HepG2 (cell line): ENCODE results near the gene GSK3A. TPM values are rescaled to one million over a fixed set of nuclear protein-coding genes. Genes with fewer than 3 reads are reported as not detected.
A peak's percentile ranks its signal among the peaks of the same experiment; 100 is the strongest.

Source experiments
- DMAP1 ChIP-seq: IDR thresholded peaks from 2 replicates; pipeline ENCODE4 v1.6.1; 2016
- FOSL1 ChIP-seq: sonication (generic); formaldehyde crosslinking; IDR thresholded peaks from 2 replicates; pipeline ENCODE4 v1.9.0; 2021; ENCODE audit warnings: missing genetic modification reagents, borderline replicate concordance
- FOXA3 ChIP-seq: IDR thresholded peaks from 2 replicates; pipeline ENCODE4 v1.6.1; 2016; ENCODE audit warnings: missing genetic modification reagents, missing compliant biosample characterization
- GFI1 ChIP-seq: sonication (generic); formaldehyde crosslinking; IDR thresholded peaks from 2 replicates; pipeline ENCODE4 v1.5.0; 2020; ENCODE audit warnings: missing genetic modification reagents, mild to moderate bottlenecking, borderline replicate concordance
- GZF1 ChIP-seq: sonication (generic); formaldehyde crosslinking; IDR thresholded peaks from 2 replicates; pipeline ENCODE4 v1.5.1; 2020; ENCODE audit warnings: mild to moderate bottlenecking, missing genetic modification reagents
- HOXD1 ChIP-seq: sonication (generic); formaldehyde crosslinking; IDR thresholded peaks from 2 replicates; pipeline ENCODE4 v1.5.0; 2020; ENCODE audit warnings: missing genetic modification reagents
- MED1 ChIP-seq: sonication (generic); formaldehyde crosslinking; IDR thresholded peaks from 2 replicates; pipeline ENCODE4 v1.4.0; 2020; ENCODE audit warnings: missing genetic modification reagents
- PPARG ChIP-seq: conservative IDR thresholded peaks from 2 replicates; pipeline ENCODE4 v1.6.1; 2016; ENCODE audit warnings: missing biosample characterization, missing genetic modification reagents
- RFXAP ChIP-seq: sonication (generic); formaldehyde crosslinking; IDR thresholded peaks from 2 replicates; pipeline ENCODE4 v1.4.0; 2020; ENCODE audit warnings: missing genetic modification reagents, borderline replicate concordance
- SCMH1 ChIP-seq: sonication (generic); formaldehyde crosslinking; IDR thresholded peaks from 2 replicates; pipeline ENCODE4 v1.9.0; 2021; ENCODE audit warnings: missing genetic modification reagents, mild to moderate bottlenecking, borderline replicate concordance
- ZFAT ChIP-seq: sonication (generic); formaldehyde crosslinking; conservative IDR thresholded peaks from 2 replicates; pipeline ENCODE4 v1.8.1; 2023; ENCODE audit warnings: missing genetic modification reagents, inconsistent platforms
- ZFP37 ChIP-seq: sonication (generic); formaldehyde crosslinking; IDR thresholded peaks from 2 replicates; pipeline ENCODE4 v1.4.0; 2020; ENCODE audit warnings: missing genetic modification reagents, borderline replicate concordance
- ZFYVE20 ChIP-seq: sonication (generic); formaldehyde crosslinking; IDR thresholded peaks from 2 replicates; pipeline ENCODE4 v1.8.0; 2023; ENCODE audit warnings: low read depth, mild to moderate bottlenecking, moderate library complexity, missing genetic modification reagents, borderline replicate concordance
- ZIK1 ChIP-seq: sonication (generic); formaldehyde crosslinking; IDR thresholded peaks from 2 replicates; pipeline ENCODE4 v1.5.0; 2020; ENCODE audit warnings: mild to moderate bottlenecking, low read depth, missing genetic modification reagents, borderline replicate concordance
- ZMYM3 ChIP-seq: sonication (generic); formaldehyde crosslinking; IDR thresholded peaks from 2 replicates; pipeline ENCODE4 v1.5.1; 2020; ENCODE audit warnings: mild to moderate bottlenecking, missing genetic modification reagents
- ZNF44 ChIP-seq: sonication (generic); formaldehyde crosslinking; IDR thresholded peaks from 2 replicates; pipeline ENCODE4 v1.5.1; 2020; ENCODE audit warnings: mild to moderate bottlenecking, missing genetic modification reagents
- ZNF549 ChIP-seq: sonication (generic); formaldehyde crosslinking; IDR thresholded peaks from 2 replicates; pipeline ENCODE4 v1.5.0; 2020; ENCODE audit warnings: missing genetic modification reagents
- ZNF556 ChIP-seq: sonication (generic); formaldehyde crosslinking; IDR thresholded peaks from 2 replicates; pipeline ENCODE4 v1.4.0; 2020; ENCODE audit warnings: mild to moderate bottlenecking, missing genetic modification reagents, borderline replicate concordance
- polyA plus RNA-seq, 8 experiments: library from polyadenylated mRNA; depleted of rRNA in 3 of 8; stranded (reverse) in 7 of 8; unstranded in 1 of 8; fragments of >200 nt; fragmentation: Illumina TruSeq in 4 of 8; extraction: Trizol in 4 of 8; gene quantifications; 2 replicates each; pipeline versions ENCODE4 v1.2.1 to v1.2.3, GENCODE V29; 2011 to 2016; ENCODE audit warnings: low read depth in 4 of 8, missing spikeins in 1 of 8, mixed read lengths in 1 of 8; ENCODE audit not compliant: insufficient read depth in 1 of 8
- total RNA-seq, 5 experiments: library from RNA; depleted of rRNA; stranded (reverse); fragments of >200 nt; fragmentation: Illumina TruSeq; extraction: Trizol; gene quantifications; 2 replicates each; pipeline ENCODE4 v1.2.3, GENCODE V29; 2016; ENCODE audit warnings: low read depth in 1 of 5
- TF ChIP-seq, protein P1 (sequence below): sonication (generic); formaldehyde crosslinking; IDR thresholded peaks from 2 replicates; pipeline ENCODE4 v1.4.0; 2020; ENCODE audit warnings: missing genetic modification reagents
- TF ChIP-seq, protein P2 (sequence below): IDR thresholded peaks from 2 replicates; pipeline ENCODE4 v1.6.1; 2016; ENCODE audit warnings: mild to moderate bottlenecking, missing biosample characterization, missing genetic modification reagents
- TF ChIP-seq, protein P3 (sequence below): sonication (generic); formaldehyde crosslinking; conservative IDR thresholded peaks from 2 replicates; pipeline ENCODE4 v1.8.0; 2022; ENCODE audit warnings: low read depth, missing genetic modification reagents
- TF ChIP-seq, protein P4 (sequence below): sonication (generic); formaldehyde crosslinking; IDR thresholded peaks from 2 replicates; pipeline ENCODE4 v1.4.0; 2020; ENCODE audit warnings: low read depth, missing genetic modification reagents

Gene GSK3A
- total and polyA plus RNA-seq, 2 of the 13 experiments (the other 11 are each of a cell fraction or from before 2014, with no cell fraction given), result 16.9 to 52.5 TPM

DNA sequence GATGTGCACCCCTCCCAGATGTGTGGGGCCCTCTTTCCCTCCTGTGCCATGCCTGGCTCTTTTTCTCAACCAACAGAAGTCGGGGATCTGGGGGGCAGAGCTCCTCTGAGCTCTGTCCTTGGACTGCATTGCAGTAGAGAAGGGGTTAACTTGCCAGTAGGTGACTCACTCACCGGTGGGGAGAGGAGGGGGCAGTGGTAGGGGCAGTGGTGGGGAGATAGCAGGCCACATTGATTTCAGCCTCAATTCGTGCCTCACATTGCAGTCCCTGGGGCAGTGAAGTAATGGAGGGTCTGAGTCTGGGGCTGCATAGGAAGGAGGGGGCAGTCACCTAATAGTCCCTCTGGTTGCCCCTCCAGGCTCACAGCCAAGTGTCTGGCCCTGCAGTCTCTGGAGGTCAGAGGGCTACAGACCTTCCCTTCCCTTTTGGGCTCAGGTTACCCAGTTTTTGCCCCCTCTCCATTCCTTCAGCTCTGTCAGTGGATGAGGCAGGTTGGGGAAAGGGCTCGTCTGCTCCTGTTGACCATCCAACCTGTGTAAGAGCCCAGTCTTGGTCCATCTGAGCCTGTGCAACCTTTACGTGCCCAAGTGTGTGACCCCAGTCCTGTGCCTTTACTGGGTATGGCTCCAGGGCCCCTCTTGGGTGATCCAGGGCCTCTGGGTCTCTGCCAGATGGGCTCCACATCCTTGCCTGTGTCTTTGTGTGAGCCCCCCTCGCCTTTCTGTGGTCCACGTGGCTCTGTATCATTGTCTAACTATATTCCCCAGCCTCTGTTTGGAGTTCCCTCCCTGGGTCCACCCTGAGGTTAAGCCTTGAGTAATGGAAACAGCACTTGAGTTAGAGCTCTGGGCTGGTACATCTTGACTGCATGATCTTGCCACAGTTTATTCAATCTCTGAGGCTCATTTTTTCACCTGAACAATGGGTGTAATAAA lies 39.7 kb upstream of the GSK3A start (continued):
- TF ChIP-seq ZNF549 (CRISPR knock-in tag), result no peak
- TF ChIP-seq RFXAP (CRISPR knock-in tag), result no peak
- no peak for TF ChIP-seq FOXA3 (CRISPR knock-in tag)
- TF ChIP-seq ZFYVE20, result no peak
- peak; percentile 69; the same call in 1 of the 2 replicates for TF ChIP-seq FOSL1 (CRISPR knock-in tag)
- TF ChIP-seq ZNF44 (CRISPR knock-in tag), result no peak
- peak; percentile 81; the same call in 1 of the 2 replicates for TF ChIP-seq ZNF556 (CRISPR knock-in tag)
- TF ChIP-seq DMAP1, result no peak
- TF ChIP-seq, protein P1, sequence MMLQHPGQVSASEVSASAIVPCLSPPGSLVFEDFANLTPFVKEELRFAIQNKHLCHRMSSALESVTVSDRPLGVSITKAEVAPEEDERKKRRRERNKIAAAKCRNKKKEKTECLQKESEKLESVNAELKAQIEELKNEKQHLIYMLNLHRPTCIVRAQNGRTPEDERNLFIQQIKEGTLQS, result peak; percentile 88
- TF ChIP-seq ZFP37 (CRISPR knock-in tag), result no peak
- no peak for TF ChIP-seq GFI1 (CRISPR knock-in tag)
- TF ChIP-seq ZFAT (CRISPR knock-in tag), result no peak
- TF ChIP-seq, protein P2, sequence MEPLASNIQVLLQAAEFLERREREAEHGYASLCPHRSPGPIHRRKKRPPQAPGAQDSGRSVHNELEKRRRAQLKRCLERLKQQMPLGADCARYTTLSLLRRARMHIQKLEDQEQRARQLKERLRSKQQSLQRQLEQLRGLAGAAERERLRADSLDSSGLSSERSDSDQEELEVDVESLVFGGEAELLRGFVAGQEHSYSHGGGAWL (CRISPR knock-in tag), result no peak
- no peak for TF ChIP-seq HOXD1 (CRISPR knock-in tag)
- no peak; the same call in 1 of the 2 replicates for TF ChIP-seq ZMYM3 (CRISPR knock-in tag)
- TF ChIP-seq PPARG (CRISPR knock-in tag), result no peak
- TF ChIP-seq, protein P3, sequence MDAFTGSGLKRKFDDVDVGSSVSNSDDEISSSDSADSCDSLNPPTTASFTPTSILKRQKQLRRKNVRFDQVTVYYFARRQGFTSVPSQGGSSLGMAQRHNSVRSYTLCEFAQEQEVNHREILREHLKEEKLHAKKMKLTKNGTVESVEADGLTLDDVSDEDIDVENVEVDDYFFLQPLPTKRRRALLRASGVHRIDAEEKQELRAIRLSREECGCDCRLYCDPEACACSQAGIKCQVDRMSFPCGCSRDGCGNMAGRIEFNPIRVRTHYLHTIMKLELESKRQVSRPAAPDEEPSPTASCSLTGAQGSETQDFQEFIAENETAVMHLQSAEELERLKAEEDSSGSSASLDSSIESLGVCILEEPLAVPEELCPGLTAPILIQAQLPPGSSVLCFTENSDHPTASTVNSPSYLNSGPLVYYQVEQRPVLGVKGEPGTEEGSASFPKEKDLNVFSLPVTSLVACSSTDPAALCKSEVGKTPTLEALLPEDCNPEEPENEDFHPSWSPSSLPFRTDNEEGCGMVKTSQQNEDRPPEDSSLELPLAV (CRISPR knock-in tag), result no peak
- no peak for TF ChIP-seq GZF1 (CRISPR knock-in tag)
- TF ChIP-seq MED1 (CRISPR knock-in tag), result no peak
- no peak for TF ChIP-seq ZIK1 (CRISPR knock-in tag)
- TF ChIP-seq, protein P4, sequence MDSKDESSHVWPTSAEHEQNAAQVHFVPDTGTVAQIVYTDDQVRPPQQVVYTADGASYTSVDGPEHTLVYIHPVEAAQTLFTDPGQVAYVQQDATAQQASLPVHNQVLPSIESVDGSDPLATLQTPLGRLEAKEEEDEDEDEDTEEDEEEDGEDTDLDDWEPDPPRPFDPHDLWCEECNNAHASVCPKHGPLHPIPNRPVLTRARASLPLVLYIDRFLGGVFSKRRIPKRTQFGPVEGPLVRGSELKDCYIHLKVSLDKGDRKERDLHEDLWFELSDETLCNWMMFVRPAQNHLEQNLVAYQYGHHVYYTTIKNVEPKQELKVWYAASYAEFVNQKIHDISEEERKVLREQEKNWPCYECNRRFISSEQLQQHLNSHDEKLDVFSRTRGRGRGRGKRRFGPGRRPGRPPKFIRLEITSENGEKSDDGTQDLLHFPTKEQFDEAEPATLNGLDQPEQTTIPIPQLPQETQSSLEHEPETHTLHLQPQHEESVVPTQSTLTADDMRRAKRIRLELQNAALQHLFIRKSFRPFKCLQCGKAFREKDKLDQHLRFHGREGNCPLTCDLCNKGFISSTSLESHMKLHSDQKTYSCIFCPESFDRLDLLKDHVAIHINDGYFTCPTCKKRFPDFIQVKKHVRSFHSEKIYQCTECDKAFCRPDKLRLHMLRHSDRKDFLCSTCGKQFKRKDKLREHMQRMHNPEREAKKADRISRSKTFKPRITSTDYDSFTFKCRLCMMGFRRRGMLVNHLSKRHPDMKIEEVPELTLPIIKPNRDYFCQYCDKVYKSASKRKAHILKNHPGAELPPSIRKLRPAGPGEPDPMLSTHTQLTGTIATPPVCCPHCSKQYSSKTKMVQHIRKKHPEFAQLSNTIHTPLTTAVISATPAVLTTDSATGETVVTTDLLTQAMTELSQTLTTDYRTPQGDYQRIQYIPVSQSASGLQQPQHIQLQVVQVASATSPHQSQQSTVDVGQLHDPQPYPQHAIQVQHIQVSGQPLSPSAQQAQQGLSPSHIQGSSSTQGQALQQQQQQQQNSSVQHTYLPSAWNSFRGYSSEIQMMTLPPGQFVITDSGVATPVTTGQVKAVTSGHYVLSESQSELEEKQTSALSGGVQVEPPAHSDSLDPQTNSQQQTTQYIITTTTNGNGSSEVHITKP (CRISPR knock-in tag), result 0 out of 2 replicates have a peak, but pooled peaks have one; percentile 10
- no peak for TF ChIP-seq SCMH1
